Measurements from ENCODE around the gene CCDC61. TPM values are rescaled to one million over a fixed set of nuclear protein-coding genes. Genes with fewer than 3 reads are reported as not detected.

CCDC61 gene, protein sequence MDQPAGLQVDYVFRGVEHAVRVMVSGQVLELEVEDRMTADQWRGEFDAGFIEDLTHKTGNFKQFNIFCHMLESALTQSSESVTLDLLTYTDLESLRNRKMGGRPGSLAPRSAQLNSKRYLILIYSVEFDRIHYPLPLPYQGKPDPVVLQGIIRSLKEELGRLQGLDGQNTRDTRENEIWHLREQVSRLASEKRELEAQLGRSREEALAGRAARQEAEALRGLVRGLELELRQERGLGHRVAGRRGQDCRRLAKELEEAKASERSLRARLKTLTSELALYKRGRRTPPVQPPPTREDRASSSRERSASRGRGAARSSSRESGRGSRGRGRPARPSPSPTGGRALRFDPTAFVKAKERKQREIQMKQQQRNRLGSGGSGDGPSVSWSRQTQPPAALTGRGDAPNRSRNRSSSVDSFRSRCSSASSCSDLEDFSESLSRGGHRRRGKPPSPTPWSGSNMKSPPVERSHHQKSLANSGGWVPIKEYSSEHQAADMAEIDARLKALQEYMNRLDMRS
- 1 to 10 TPM; 2.3 to 4.9 (median 3.4) TPM for total RNA-seq

DNA sequence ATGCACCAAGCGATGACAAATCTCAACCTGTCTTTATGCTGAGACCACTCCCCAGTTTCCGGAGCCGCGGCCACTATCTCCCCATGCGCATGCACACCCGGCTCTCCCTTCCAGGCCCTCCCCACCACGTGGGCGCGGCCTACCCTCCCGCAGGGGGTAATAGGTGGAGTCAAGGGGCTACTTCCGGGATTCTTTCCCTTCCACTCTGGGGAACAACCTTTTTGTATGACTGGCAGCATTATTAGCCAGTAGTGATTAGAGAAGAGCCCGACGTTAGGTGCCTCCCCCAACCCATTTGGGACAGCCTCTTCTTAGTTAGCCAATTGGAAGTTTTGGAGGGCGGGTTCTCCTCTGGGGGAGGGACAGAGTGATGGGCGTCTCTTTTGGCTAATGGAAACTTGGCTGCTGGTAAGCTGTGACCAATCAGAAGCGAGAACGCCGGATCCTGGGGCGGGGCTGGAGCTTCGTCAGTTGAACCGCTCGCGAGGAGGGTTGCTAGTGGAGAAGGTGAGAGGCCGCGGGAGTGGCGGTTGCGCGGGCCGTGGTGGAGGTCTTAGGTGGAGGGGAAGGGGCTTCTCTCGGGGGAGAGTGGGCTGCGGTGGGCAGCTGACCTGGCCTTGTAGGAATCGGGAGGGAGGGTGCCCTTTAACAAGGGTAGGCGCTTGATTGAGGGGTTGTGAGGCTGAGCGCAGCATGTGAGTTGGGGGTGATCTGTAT lies at the start of gene CCDC61:
TSS of gene CCDC61 (plus strand) at position 470 of the 717 bp plus-strand sequence. CDS start 7,552 bp downstream, outside the sequence.
- in situ Hi-C loops (cut with MboI; ENCODE audit: low sequenced_read_pairs in 4 of 4) = no loop called here
- peak; percentile 100 for ATAC-seq
- peak; percentile 97 to 98 for DNase-seq
- peaks cover 6 to 12% of the 10 kb centered on the region in 2 donors for H3K4me1 ChIP-seq
- intact Hi-C loops (cut with DNase I; ENCODE audit: low total_unique reads) = loop anchor here (1.0 to 2.0 kb wide), 3 partner anchors 22 to 132 kb away; partner anchors contain the start of gene SYMPK
- H3K4me3 ChIP-seq = peak within 1 kb of the TSS; percentile 74 to 93 (median 86)
- H3K27me3 ChIP-seq = peaks cover 0 to 12% (median 4%) of the 10 kb centered on the region in 3 donors
- no peaks in the 10 kb centered on the region for H3K9me3 ChIP-seq
- peak within 1 kb of the TSS; percentile 83 to 86 (median 85) for H3K27ac ChIP-seq
- TF ChIP-seq, protein P1, sequence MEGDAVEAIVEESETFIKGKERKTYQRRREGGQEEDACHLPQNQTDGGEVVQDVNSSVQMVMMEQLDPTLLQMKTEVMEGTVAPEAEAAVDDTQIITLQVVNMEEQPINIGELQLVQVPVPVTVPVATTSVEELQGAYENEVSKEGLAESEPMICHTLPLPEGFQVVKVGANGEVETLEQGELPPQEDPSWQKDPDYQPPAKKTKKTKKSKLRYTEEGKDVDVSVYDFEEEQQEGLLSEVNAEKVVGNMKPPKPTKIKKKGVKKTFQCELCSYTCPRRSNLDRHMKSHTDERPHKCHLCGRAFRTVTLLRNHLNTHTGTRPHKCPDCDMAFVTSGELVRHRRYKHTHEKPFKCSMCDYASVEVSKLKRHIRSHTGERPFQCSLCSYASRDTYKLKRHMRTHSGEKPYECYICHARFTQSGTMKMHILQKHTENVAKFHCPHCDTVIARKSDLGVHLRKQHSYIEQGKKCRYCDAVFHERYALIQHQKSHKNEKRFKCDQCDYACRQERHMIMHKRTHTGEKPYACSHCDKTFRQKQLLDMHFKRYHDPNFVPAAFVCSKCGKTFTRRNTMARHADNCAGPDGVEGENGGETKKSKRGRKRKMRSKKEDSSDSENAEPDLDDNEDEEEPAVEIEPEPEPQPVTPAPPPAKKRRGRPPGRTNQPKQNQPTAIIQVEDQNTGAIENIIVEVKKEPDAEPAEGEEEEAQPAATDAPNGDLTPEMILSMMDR (IDR thresholded peaks at IDR 0.05 in 4 of 5, conservative IDR thresholded peaks at IDR 0.05 in 1 of 5) = no peak
- TF ChIP-seq POLR2A (IDR thresholded peaks at IDR 0.05) = peak; percentile 76 to 81
- no peaks in the 10 kb centered on the region for H3K36me3 ChIP-seq

DNA sequence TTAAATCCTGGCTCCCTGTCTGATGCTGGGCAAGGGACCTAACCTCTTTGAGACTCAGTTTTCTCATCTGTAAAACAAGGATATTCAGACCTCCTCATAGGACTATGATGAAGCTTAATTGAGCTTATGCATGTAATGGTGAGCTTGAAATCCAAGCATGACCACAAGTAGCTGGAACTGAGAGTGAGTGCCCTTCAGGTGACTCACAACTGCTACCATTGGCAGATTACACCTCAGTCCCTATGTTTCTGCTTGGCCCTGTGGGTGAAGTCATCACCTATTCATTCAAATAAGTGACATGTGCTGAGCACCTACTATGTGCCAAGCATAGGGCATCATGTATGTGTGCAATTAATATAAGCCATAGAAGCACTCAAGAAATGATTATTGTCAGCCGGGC lies 47.3 kb upstream of the CCDC61 start:
- Histone ChIP-seq H3K27me3 (peaks cover 0 to 15% (median 0%) of the 10 kb centered on the region in 3 donors), H3K4me1 (peaks cover 0 to under 1% of the 10 kb centered on the region in 2 donors), H3K36me3 (no peaks in the 10 kb centered on the region), H3K4me3 (no peak overlapping the region), H3K27ac (no peak overlapping the region), H3K9me3 (no peaks in the 10 kb centered on the region)
- ATAC-seq (no peak), DNase-seq (no peak)
- in situ Hi-C loops (cut with MboI; ENCODE audit: low sequenced_read_pairs in 4 of 4) = no loop called here
- TF ChIP-seq POLR2A (IDR thresholded peaks at IDR 0.05) = no peak
- TF ChIP-seq, protein P1 (IDR thresholded peaks at IDR 0.05 in 4 of 5, conservative IDR thresholded peaks at IDR 0.05 in 1 of 5) = no peak
- intact Hi-C loops (cut with DNase I; ENCODE audit: low total_unique reads) = no loop called here

DNA sequence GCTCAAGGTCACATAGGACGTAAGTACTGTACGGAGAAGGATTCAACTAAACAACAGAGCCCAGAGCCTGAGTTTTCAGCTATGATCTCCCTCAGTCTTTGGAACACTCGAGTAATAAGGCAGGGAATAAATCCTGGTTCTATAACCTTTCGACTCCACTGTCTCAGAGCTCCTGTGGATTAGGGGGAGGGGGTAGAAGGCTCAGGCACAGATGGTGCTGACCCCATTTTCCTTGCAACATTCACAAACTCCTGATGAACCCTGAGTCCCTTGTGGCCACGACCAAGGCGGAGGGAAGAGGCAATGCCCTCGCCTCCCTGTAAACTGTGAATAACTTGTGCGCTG lies 43.0 kb upstream of the CCDC61 start:
- H3K9me3 ChIP-seq = no peaks in the 10 kb centered on the region
- no peak for ATAC-seq
- H3K4me1 ChIP-seq = peaks cover 0 to 3% of the 10 kb centered on the region in 2 donors
- intact Hi-C loops (cut with DNase I; ENCODE audit: low total_unique reads) (no loop called here), in situ Hi-C loops (cut with MboI; ENCODE audit: low sequenced_read_pairs in 4 of 4) (no loop called here)
- peaks cover 2 to 21% (median 5%) of the 10 kb centered on the region in 3 donors for H3K27me3 ChIP-seq
- no peak for TF ChIP-seq POLR2A (IDR thresholded peaks at IDR 0.05)
- TF ChIP-seq, protein P1 (IDR thresholded peaks at IDR 0.05 in 4 of 5, conservative IDR thresholded peaks at IDR 0.05 in 1 of 5) = no peak
- no peak overlapping the region for H3K4me3 ChIP-seq
- H3K36me3 ChIP-seq = no peaks in the 10 kb centered on the region
- H3K27ac ChIP-seq = no peak overlapping the region
- no peak for DNase-seq

DNA sequence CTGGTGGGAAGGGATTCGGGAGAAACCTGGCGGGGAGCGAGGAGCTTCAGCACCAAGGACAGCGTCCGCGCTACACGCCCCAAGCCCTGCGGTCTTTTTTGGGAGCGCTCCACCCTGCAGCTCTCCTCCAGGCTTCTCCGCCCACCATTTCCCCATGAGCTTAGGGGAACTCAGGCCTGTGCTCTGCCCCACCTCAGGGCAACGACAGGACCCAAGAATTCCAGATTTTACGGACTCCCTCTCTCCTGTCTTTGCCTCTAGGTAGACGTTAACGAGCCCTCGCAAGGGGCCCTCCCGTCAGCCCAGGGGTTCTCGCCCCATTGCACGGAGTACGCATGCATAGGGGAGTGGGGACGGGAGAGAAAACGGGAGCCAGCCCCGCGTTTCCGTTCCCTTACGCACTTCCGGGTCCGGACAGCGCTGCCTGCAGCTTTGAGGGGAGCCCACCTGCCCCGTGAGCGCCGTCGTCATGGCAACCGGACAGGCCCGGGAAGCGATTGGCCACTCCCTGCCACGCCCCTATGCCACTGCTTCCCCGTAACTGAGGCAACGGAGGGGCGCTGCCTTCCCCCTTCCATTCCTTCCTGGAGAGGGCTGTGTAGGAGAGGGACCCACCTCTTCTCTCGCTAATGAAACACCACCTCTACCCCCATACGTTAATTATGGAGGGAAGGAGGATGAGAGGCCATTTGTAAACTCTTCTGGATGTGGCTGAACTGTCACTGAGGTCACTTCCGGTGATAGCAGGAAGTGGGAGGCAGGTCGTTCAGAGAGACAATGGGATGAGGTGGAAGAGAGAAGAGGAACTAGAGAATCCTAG lies 42.4 kb upstream of the CCDC61 start:
- in situ Hi-C loops (cut with MboI; ENCODE audit: low sequenced_read_pairs in 4 of 4) = no loop called here
- Histone ChIP-seq H3K27ac (no peak overlapping the region), H3K4me1 (peaks cover 0 to 3% of the 10 kb centered on the region in 2 donors), H3K4me3 (no peak overlapping the region), H3K9me3 (no peaks in the 10 kb centered on the region), H3K36me3 (no peaks in the 10 kb centered on the region), H3K27me3 (peaks cover 2 to 21% (median 10%) of the 10 kb centered on the region in 3 donors)
- DNase-seq (no peak), ATAC-seq (no peak)
- intact Hi-C loops (cut with DNase I; ENCODE audit: low total_unique reads) = no loop called here
- TF ChIP-seq, protein P1 (IDR thresholded peaks at IDR 0.05 in 4 of 5, conservative IDR thresholded peaks at IDR 0.05 in 1 of 5) = no peak
- TF ChIP-seq POLR2A (IDR thresholded peaks at IDR 0.05) = no peak

All from gastrocnemius medialis (tissue), 4 donors.